Adrenal gland (tissue), 12 donors: ENCODE results near the gene ZBTB7B. TPM values are rescaled to one million over a fixed set of nuclear protein-coding genes. Genes with fewer than 3 reads are reported as not detected.

Experiments
- DNase-seq, 7 donors: peaks; one replicate each; pipeline ENCODE4 v3.0.0-alpha.2; 2019 to 2020
- H3K27ac ChIP-seq, 5 donors: fragments of 200-600 bp; sonication (generic) in 4 of 5; 1 replicate in 3 of 5; 2 replicates in 2 of 5; pipeline versions ENCODE4 v1.5.1 to v1.8.0; 2016 to 2020; ENCODE audit warnings: mild to moderate bottlenecking in 1 of 5
- H3K27me3 ChIP-seq: fragments of 200-600 bp; 2 replicates; pipeline ENCODE4 v1.8.0; 2021
- H3K36me3 ChIP-seq, 2 donors: fragments of 200-600 bp; replicated peaks in 1 of 2; 1 replicate in 1 of 2; 2 replicates in 1 of 2; pipeline versions ENCODE4 v1.5.1 to v1.8.0; 2018 to 2022
- H3K4me1 ChIP-seq, 2 donors: fragments of 200-600 bp; replicated peaks in 1 of 2; 1 replicate in 1 of 2; 2 replicates in 1 of 2; pipeline versions ENCODE4 v1.5.1 to v1.8.0; 2018 to 2021
- H3K4me3 ChIP-seq, 4 donors: fragments of 200-600 bp; sonication (generic) in 3 of 4; one replicate each; pipeline ENCODE4 v1.5.1; 2016 to 2018
- H3K9me3 ChIP-seq, 3 donors: fragments of 200-600 bp; sonication (generic) in 1 of 3; replicated peaks in 1 of 3; 1 replicate in 2 of 3; 2 replicates in 1 of 3; pipeline versions ENCODE4 v1.5.1 to v1.8.0; 2016 to 2021
- CTCF ChIP-seq, 6 experiments: fragments of 450-650 bp in 4 of 6; fragments of 200-600 bp in 2 of 6; sonication (generic) in 1 of 6; IDR thresholded peaks; 1 replicate in 5 of 6; 2 replicates in 1 of 6; pipeline versions ENCODE4 v1.5.1 to v1.8.0; 2016 to 2021; ENCODE audit warnings: antibody characterized with exemption in 6 of 6, mild to moderate bottlenecking in 2 of 6, moderate library complexity in 1 of 6
- POLR2A ChIP-seq, 2 donors: fragments of 450-650 bp; IDR thresholded peaks; one replicate each; pipeline ENCODE4 v1.6.1; 2017; ENCODE audit warnings: antibody characterized with exemption in 2 of 2, mild to moderate bottlenecking in 2 of 2, moderate library complexity in 1 of 2
- WGBS, 4 donors: extraction: QIAGEN DNeasy Blood & Tissue Kit in 2 of 4; methylation state at CpG; one replicate each; pipeline versions ENCODE4 v1.1.5 to v1.1.7; 2013 to 2017; 5-methylcytosine and 5-hydroxymethylcytosine counted together
- intact Hi-C, 2 donors: fragments of 100-400 bp; cut with DNase I; formaldehyde crosslinking; loops; one replicate each; pipeline versions ENCODE4 v1.14.1 to v1.15.0; 2022 to 2023
- polyA plus RNA-seq, 3 donors: library from polyadenylated mRNA; stranded (reverse); fragments of 200-250 nt in 2 of 3; fragments of 350-450 nt in 1 of 3; fragmentation: Illumina TruSeq in 1 of 3; extraction: RNeasy Lipid Tissue Mini Kit (QIAGEN cat#74804) in 1 of 3; gene quantifications; one replicate each; pipeline ENCODE4 v1.2.3, GENCODE V29; 2013 to 2014
- total RNA-seq, 9 donors: library from RNA; depleted of rRNA in 4 of 9; stranded (reverse); fragments of >200 nt in 4 of 9; fragments of 120-200 nt in 1 of 9; fragmentation: NEBNext Ultra II Directional in 1 of 9; extraction: Animal tissue kit (Norgen Biotek cat#: 25700) in 1 of 9; gene quantifications; one replicate each; pipeline versions ENCODE4 v1.1.0 to v1.2.4, GENCODE V29; 2013 to 2023
- donor health status: healthy with polysubstance abuse.
- donor health status: Bipolar disorder and iron deficiency.
- donor health status: DM: yes; HTN: yes; CAD: no.
- donor health status: DM: no; HTN: no; CAD: no.
- donor health status: DM: no; HTN: no; CAD: no.
- donor health status: DM: yes; HTN: yes; CAD: no.

ZBTB7B gene
- total and polyA plus RNA-seq, 12 donors: 22.4 to 126 (median 75.9) TPM

- no peaks in the 10 kb centered on the region for H3K9me3 ChIP-seq
- WGBS, 4 donors: 58 to 80% (median 61%) methylated on average over 1 to 9 of the region's 9 CpGs
- no peak overlapping the region for H3K4me3 ChIP-seq
- H3K27ac ChIP-seq: no peak overlapping the region
- no peaks in the 10 kb centered on the region for H3K4me1 ChIP-seq
- no peaks in the 10 kb centered on the region for H3K27me3 ChIP-seq
- DNase-seq: no peak
- no peak for TF ChIP-seq POLR2A (IDR thresholded peaks at IDR 0.05)
- TF ChIP-seq CTCF (IDR thresholded peaks at IDR 0.05): no peak
- H3K36me3 ChIP-seq: no peaks in the 10 kb centered on the region
- intact Hi-C loops: no loop called here
These were observed 23.6 kb downstream of the ZBTB7B start for GRCh38 chr1:155026154-155026553.

- H3K4me3 ChIP-seq: no peak overlapping the region
- H3K27ac ChIP-seq: no peak overlapping the region
- 61 to 82% (median 79%) methylated on average over 4 to 6 of the region's 6 CpGs for WGBS, 4 donors
- intact Hi-C loops: no loop called here
- no peaks in the 10 kb centered on the region for H3K36me3 ChIP-seq
- no peak for TF ChIP-seq CTCF (IDR thresholded peaks at IDR 0.05)
- no peak for TF ChIP-seq POLR2A (IDR thresholded peaks at IDR 0.05)
- no peaks in the 10 kb centered on the region for H3K27me3 ChIP-seq
- DNase-seq: peak in 3 of 7 donors; percentile 48 to 56 (median 54)
- no peaks in the 10 kb centered on the region for H3K4me1 ChIP-seq
- H3K9me3 ChIP-seq: no peaks in the 10 kb centered on the region
These were observed 24.0 kb downstream of the ZBTB7B start for GRCh38 chr1:155026588-155026987.

- intact Hi-C loops: no loop called here
- no peak for TF ChIP-seq POLR2A (IDR thresholded peaks at IDR 0.05)
- TF ChIP-seq CTCF (IDR thresholded peaks at IDR 0.05): no peak
- Histone ChIP-seq H3K36me3 (no peaks in the 10 kb centered on the region), H3K4me1 (no peaks in the 10 kb centered on the region), H3K27me3 (no peaks in the 10 kb centered on the region), H3K27ac (no peak overlapping the region), H3K9me3 (no peaks in the 10 kb centered on the region), H3K4me3 (no peak overlapping the region)
- no peak for DNase-seq
- 86 to 92% (median 89%) methylated on average over 5 to 16 of the region's 16 CpGs for WGBS, 4 donors
These were observed 27.1 kb downstream of the ZBTB7B start for GRCh38 chr1:155029513-155030242.

- 87 to 93% (median 90%) methylated on average over 7 to 15 of the region's 15 CpGs for WGBS, 4 donors
- TF ChIP-seq CTCF (IDR thresholded peaks at IDR 0.05) (no peak), POLR2A (IDR thresholded peaks at IDR 0.05) (no peak)
- intact Hi-C loops: no loop called here
These were observed 27.7 kb downstream of the ZBTB7B start for GRCh38 chr1:155030243-155030795.

More at GRCh38 chr1:155030243-155030795, 27.7 kb downstream of the ZBTB7B start:
- Histone ChIP-seq H3K27me3 (no peaks in the 10 kb centered on the region), H3K27ac (no peak overlapping the region), H3K4me1 (no peaks in the 10 kb centered on the region), H3K36me3 (no peaks in the 10 kb centered on the region), H3K9me3 (no peaks in the 10 kb centered on the region), H3K4me3 (no peak overlapping the region)
- DNase-seq: no peak
